ENCODE data around the gene CYP4A11.
A peak's percentile ranks its signal among the peaks of the same experiment; 100 is the strongest.
"Not testable (repeated sequence)": the region's sequence is repeated elsewhere in the genome, so short reads cannot be mapped to it uniquely, and the experiment has no call there.

The CYP4A11 gene

GRCh38 chr1:46941135-46941694, at the start of gene CYP4A11:
Gene CYP4A11 (minus strand): TSS chr1:46941476. CDS start chr1:46941433, 43 bp downstream.
- DNase-seq (ENCODE audit: low read depth, low spot score): no peak

GRCh38 chr1:46990541-46990940, 49.3 kb upstream of the CYP4A11 start:
- DNase-seq (ENCODE audit: low read depth, low spot score): not testable (repeated sequence)

GRCh38 chr1:46983830-46984586, 42.7 kb upstream of the CYP4A11 start:
- DNase-seq (ENCODE audit: low read depth, low spot score): peak; percentile 17

GRCh38 chr1:46983166-46983829, 42.0 kb upstream of the CYP4A11 start:
- no peak for DNase-seq (ENCODE audit: low read depth, low spot score)

- DNase-seq (ENCODE audit: low read depth, low spot score): no peak
Measured at GRCh38 chr1:46969014-46969619, 27.8 kb upstream of the CYP4A11 start.

GRCh38 chr1:46962272-46962671, 21.0 kb upstream of the CYP4A11 start:
- DNase-seq (ENCODE audit: low read depth, low spot score): not testable (repeated sequence)

GRCh38 chr1:46961066-46961758, 19.9 kb upstream of the CYP4A11 start:
- DNase-seq (ENCODE audit: low read depth, low spot score): no peak

- no peak for DNase-seq (ENCODE audit: low read depth, low spot score)
Measured at GRCh38 chr1:46960250-46960649, 19.0 kb upstream of the CYP4A11 start.

GRCh38 chr1:46955116-46955515, 13.8 kb upstream of the CYP4A11 start:
- not testable (repeated sequence) for DNase-seq (ENCODE audit: low read depth, low spot score)

- DNase-seq (ENCODE audit: low read depth, low spot score): not testable (repeated sequence)
Measured at GRCh38 chr1:46953847-46954246, 12.6 kb upstream of the CYP4A11 start.

GRCh38 chr1:46949417-46949666, 8.1 kb upstream of the CYP4A11 start:
- DNase-seq (ENCODE audit: low read depth, low spot score): not testable (repeated sequence)

- DNase-seq (ENCODE audit: low read depth, low spot score): no peak
Measured at GRCh38 chr1:46948629-46949416, 7.5 kb upstream of the CYP4A11 start.

GRCh38 chr1:46947706-46948105, 6.4 kb upstream of the CYP4A11 start:
- not testable (repeated sequence) for DNase-seq (ENCODE audit: low read depth, low spot score)

- DNase-seq (ENCODE audit: low read depth, low spot score): no peak
Measured at GRCh38 chr1:46942086-46942485, 810 bp upstream of the CYP4A11 start.

GRCh38 chr1:46940307-46940706, 969 bp downstream of the CYP4A11 start:
- DNase-seq (ENCODE audit: low read depth, low spot score): no peak

- DNase-seq (ENCODE audit: low read depth, low spot score): no peak
Measured at GRCh38 chr1:46937270-46937669, 4.0 kb downstream of the CYP4A11 start.

- DNase-seq (ENCODE audit: low read depth, low spot score): no peak
Measured at GRCh38 chr1:46936788-46937187, 4.5 kb downstream of the CYP4A11 start.

- peak; percentile 56 for DNase-seq (ENCODE audit: low read depth, low spot score)
Measured at GRCh38 chr1:46934852-46935251, 6.4 kb downstream of the CYP4A11 start.

GRCh38 chr1:46932020-46932419, 9.3 kb downstream of the CYP4A11 start:
- DNase-seq (ENCODE audit: low read depth, low spot score): not testable (repeated sequence)

- DNase-seq (ENCODE audit: low read depth, low spot score): no peak
Measured at GRCh38 chr1:46931151-46931550, 10.1 kb downstream of the CYP4A11 start.

GRCh38 chr1:46927249-46927835, 13.9 kb downstream of the CYP4A11 start:
- no peak for DNase-seq (ENCODE audit: low read depth, low spot score)
